Measurements from ENCODE around the gene GNE.

GNE gene

DNA sequence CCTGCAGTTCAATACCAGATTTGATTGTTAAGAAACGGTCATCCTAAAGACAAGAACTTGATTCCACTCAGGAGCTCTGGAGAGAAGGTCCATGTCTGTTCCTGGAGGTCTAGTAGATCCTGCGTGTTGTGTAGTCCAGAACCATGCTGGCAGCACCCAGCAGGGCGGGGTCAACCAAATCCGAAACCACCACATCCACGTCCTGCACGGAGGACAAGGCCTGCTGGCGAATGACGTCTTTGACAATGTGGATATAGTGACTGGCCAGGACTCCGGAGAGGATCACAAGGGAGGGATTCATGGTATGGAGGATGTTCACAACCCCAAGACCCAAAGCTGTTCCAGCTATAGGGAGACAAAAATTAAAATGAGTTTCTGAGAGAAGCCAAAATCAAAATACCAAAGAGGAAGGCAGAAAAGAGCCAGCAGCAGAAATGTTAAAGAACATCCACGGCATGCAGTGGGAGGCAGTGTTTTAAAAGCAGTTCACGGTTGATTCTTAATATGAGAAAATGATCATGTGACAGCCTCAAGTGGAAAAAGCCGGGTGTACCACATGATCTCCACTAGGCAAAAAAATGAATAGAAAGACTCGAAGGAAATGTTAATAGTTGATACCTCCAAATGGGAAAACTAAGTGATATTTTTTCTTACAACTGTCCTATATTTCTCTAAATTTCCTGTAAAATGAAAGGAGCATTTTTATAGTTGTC lies 40.8 kb downstream of the GNE start:
- Histone ChIP-seq H3K36me3 (ENCODE audit: control insufficient read depth, insufficient read depth, low read length) (peaks cover 45% of the 10 kb centered on the region), H3K27me3 (replicated peaks; ENCODE audit: control insufficient read depth, insufficient read depth, low read length, poor library complexity, severe bottlenecking) (no peaks in the 10 kb centered on the region), H3K4me3 (ENCODE audit: insufficient read depth, low read depth, low read length, poor library complexity, severe bottlenecking) (no peak overlapping the region), H3K4me1 (ENCODE audit: control insufficient read depth, insufficient read depth, low read length, poor library complexity, severe bottlenecking) (peaks cover 17% of the 10 kb centered on the region), H3K27ac (ENCODE audit: insufficient read depth, low read length, poor library complexity, severe bottlenecking) (no peak overlapping the region), H3K9me3 (ENCODE audit: control insufficient read depth, low read length) (peaks cover under 1% of the 10 kb centered on the region)
- DNase-seq: no peak

DNA sequence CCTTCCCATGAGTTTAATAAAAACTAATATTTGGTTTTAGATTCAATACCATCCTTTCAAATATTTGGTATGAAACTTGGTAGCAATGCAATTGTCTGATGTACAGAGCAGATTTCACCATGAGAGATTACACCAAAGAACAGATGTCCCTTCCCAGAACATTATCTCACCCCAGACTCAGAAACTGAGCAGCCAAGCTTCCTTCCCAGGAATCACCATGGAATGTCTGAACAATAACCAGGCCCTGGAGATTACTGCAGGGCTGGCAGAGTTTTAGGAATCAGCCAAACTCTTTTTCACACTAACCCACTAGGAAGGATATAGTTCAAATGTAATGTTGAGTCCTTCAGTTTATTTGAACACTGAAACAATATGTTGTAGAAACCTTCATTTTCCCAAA lies 43.7 kb downstream of the GNE start:
- peaks cover 17% of the 10 kb centered on the region for H3K4me1 ChIP-seq (ENCODE audit: control insufficient read depth, insufficient read depth, low read length, poor library complexity, severe bottlenecking)
- no peaks in the 10 kb centered on the region for H3K27me3 ChIP-seq (replicated peaks; ENCODE audit: control insufficient read depth, insufficient read depth, low read length, poor library complexity, severe bottlenecking)
- H3K36me3 ChIP-seq (ENCODE audit: control insufficient read depth, insufficient read depth, low read length): peaks cover 47% of the 10 kb centered on the region
- no peaks in the 10 kb centered on the region for H3K9me3 ChIP-seq (ENCODE audit: control insufficient read depth, low read length)
- H3K27ac ChIP-seq (ENCODE audit: insufficient read depth, low read length, poor library complexity, severe bottlenecking): no peak overlapping the region
- H3K4me3 ChIP-seq (ENCODE audit: insufficient read depth, low read depth, low read length, poor library complexity, severe bottlenecking): no peak overlapping the region
- DNase-seq: no peak

DNA sequence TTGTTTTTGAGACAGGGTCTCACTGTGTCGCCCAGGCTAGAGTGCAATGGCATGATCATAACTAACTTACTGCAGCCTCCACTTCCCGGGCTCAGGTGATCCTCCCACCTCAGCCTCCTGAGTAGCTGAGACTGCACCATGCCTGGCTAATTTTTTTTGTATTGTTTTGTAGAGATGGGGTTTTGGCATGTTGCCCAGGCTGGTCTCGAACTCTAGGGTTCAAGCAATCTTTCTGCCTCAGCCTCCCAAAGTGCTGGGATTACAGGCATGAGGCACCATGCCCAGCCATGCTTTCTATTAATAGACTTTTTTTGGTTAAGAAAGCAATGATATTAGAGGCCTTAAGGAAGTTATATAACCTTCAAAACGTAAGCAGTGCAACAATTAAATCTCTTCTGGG lies 44.3 kb downstream of the GNE start:
- no peak for DNase-seq
- H3K4me3 ChIP-seq (ENCODE audit: insufficient read depth, low read depth, low read length, poor library complexity, severe bottlenecking): no peak overlapping the region
- peaks cover 53% of the 10 kb centered on the region for H3K36me3 ChIP-seq (ENCODE audit: control insufficient read depth, insufficient read depth, low read length)
- no peaks in the 10 kb centered on the region for H3K27me3 ChIP-seq (replicated peaks; ENCODE audit: control insufficient read depth, insufficient read depth, low read length, poor library complexity, severe bottlenecking)
- H3K27ac ChIP-seq (ENCODE audit: insufficient read depth, low read length, poor library complexity, severe bottlenecking): no peak overlapping the region
- H3K4me1 ChIP-seq (ENCODE audit: control insufficient read depth, insufficient read depth, low read length, poor library complexity, severe bottlenecking): peaks cover 17% of the 10 kb centered on the region
- no peaks in the 10 kb centered on the region for H3K9me3 ChIP-seq (ENCODE audit: control insufficient read depth, low read length)

DNA sequence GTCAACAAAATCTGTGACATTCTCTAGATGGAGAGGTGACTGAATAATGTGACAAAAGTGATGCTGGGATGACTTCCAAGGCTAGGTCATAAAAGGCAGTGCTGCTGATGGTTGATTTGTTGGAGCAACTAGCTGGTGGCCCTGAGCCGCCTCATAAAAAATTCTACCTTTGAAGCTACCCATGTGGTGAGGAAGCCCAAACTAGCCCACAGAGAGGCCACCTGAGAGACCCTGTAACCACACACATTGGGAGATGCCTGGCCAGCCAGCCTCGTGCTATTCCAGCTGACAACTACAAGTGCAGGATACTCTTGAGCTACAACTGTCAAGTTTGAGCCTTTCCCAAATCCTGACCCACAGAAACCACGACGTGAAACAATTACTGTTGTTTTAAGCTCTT lies 44.9 kb downstream of the GNE start:
- H3K36me3 ChIP-seq (ENCODE audit: control insufficient read depth, insufficient read depth, low read length): peaks cover 58% of the 10 kb centered on the region
- no peak overlapping the region for H3K4me3 ChIP-seq (ENCODE audit: insufficient read depth, low read depth, low read length, poor library complexity, severe bottlenecking)
- H3K27ac ChIP-seq (ENCODE audit: insufficient read depth, low read length, poor library complexity, severe bottlenecking): no peak overlapping the region
- H3K9me3 ChIP-seq (ENCODE audit: control insufficient read depth, low read length): no peaks in the 10 kb centered on the region
- no peak for DNase-seq
- no peaks in the 10 kb centered on the region for H3K27me3 ChIP-seq (replicated peaks; ENCODE audit: control insufficient read depth, insufficient read depth, low read length, poor library complexity, severe bottlenecking)
- peaks cover 16% of the 10 kb centered on the region for H3K4me1 ChIP-seq (ENCODE audit: control insufficient read depth, insufficient read depth, low read length, poor library complexity, severe bottlenecking)

DNA sequence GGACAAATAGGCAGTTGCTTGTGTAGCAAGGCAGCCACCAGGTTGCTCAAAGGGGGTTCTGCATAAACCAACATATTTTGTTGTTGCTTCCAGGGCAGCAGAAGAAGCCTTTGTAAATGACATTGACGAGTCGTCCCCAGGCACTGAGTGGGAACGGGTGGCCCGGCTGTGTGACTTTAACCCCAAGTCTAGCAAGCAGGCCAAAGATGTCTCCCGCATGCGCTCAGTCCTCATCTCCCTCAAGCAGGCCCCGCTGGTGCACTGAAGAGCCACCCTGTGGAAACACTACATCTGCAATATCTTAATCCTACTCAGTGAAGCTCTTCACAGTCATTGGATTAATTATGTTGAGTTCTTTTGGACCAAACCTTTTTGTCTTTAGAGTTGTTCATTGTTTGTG lies 46.7 kb downstream of the GNE start:
- H3K27ac ChIP-seq (ENCODE audit: insufficient read depth, low read length, poor library complexity, severe bottlenecking): no peak overlapping the region
- H3K9me3 ChIP-seq (ENCODE audit: control insufficient read depth, low read length): no peaks in the 10 kb centered on the region
- DNase-seq: no peak
- H3K4me3 ChIP-seq (ENCODE audit: insufficient read depth, low read depth, low read length, poor library complexity, severe bottlenecking): no peak overlapping the region
- H3K27me3 ChIP-seq (replicated peaks; ENCODE audit: control insufficient read depth, insufficient read depth, low read length, poor library complexity, severe bottlenecking): no peaks in the 10 kb centered on the region
- H3K4me1 ChIP-seq (ENCODE audit: control insufficient read depth, insufficient read depth, low read length, poor library complexity, severe bottlenecking): peaks cover 7% of the 10 kb centered on the region
- H3K36me3 ChIP-seq (ENCODE audit: control insufficient read depth, insufficient read depth, low read length): peaks cover 63% of the 10 kb centered on the region

DNA sequence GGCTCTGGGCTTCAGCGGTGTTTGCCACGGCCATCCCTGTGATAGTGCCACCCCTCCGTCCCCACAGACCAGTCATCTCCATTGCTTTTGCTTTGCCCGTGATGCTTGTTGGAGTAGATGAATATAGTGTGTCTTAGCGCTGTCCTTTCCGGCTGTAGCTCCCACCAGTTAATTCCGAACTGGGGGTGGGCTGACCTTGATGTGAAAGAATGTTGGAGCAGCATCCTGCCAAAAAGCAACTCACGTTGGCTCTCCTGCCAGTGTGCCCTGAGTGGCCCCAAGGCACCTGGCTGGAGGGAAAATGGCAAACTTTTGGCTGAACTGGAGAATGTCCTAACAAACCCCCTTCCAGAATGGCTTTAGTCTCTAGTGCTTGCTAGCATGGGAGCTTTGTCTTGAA lies 47.5 kb downstream of the GNE start:
- DNase-seq: no peak
- Histone ChIP-seq H3K4me3 (ENCODE audit: insufficient read depth, low read depth, low read length, poor library complexity, severe bottlenecking) (no peak overlapping the region), H3K27me3 (replicated peaks; ENCODE audit: control insufficient read depth, insufficient read depth, low read length, poor library complexity, severe bottlenecking) (no peaks in the 10 kb centered on the region), H3K36me3 (ENCODE audit: control insufficient read depth, insufficient read depth, low read length) (peaks cover 71% of the 10 kb centered on the region), H3K9me3 (ENCODE audit: control insufficient read depth, low read length) (no peaks in the 10 kb centered on the region), H3K4me1 (ENCODE audit: control insufficient read depth, insufficient read depth, low read length, poor library complexity, severe bottlenecking) (peaks cover 3% of the 10 kb centered on the region), H3K27ac (ENCODE audit: insufficient read depth, low read length, poor library complexity, severe bottlenecking) (no peak overlapping the region)

DNA sequence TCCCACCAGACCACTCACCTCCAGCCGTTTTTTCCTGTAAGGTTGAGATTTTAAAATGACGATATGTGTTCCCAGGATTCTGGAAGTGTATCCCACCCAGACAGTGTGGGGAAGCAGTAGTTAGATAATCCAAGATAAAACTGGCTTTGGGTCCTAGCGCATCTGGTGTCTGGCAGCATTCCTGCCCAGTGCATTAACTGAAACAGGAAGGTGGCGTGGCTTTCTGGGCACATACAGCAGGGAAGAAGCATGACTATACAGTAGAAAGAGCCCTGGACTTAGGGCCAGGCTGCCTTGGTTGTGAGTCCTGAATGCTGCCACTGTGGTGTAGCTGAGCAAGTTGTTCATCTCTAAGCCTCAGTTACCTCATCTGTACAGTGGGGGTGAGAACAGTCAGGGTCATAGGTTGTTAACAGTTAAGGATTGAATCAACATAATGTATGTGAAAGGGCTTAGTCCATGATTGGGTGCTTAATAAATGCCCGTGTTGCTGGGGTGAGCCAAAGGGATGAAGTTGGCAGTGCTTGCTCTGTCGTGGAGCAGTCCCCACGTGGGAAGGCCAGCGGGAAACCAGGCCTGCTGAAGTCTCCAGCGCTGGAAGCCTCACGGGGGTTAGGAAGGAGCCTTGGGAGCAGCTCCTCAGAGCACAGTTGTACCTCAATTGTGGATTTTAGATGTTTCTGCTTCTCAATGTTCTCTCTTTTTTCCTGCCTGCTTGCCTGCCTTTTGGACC lies 49.6 kb downstream of the GNE start:
- no peaks in the 10 kb centered on the region for H3K27me3 ChIP-seq (replicated peaks; ENCODE audit: control insufficient read depth, insufficient read depth, low read length, poor library complexity, severe bottlenecking)
- no peak overlapping the region for H3K4me3 ChIP-seq (ENCODE audit: insufficient read depth, low read depth, low read length, poor library complexity, severe bottlenecking)
- no peaks in the 10 kb centered on the region for H3K4me1 ChIP-seq (ENCODE audit: control insufficient read depth, insufficient read depth, low read length, poor library complexity, severe bottlenecking)
- peaks cover 90% of the 10 kb centered on the region for H3K36me3 ChIP-seq (ENCODE audit: control insufficient read depth, insufficient read depth, low read length)
- H3K27ac ChIP-seq (ENCODE audit: insufficient read depth, low read length, poor library complexity, severe bottlenecking): no peak overlapping the region
- H3K9me3 ChIP-seq (ENCODE audit: control insufficient read depth, low read length): no peaks in the 10 kb centered on the region
- no peak for DNase-seq

DNA sequence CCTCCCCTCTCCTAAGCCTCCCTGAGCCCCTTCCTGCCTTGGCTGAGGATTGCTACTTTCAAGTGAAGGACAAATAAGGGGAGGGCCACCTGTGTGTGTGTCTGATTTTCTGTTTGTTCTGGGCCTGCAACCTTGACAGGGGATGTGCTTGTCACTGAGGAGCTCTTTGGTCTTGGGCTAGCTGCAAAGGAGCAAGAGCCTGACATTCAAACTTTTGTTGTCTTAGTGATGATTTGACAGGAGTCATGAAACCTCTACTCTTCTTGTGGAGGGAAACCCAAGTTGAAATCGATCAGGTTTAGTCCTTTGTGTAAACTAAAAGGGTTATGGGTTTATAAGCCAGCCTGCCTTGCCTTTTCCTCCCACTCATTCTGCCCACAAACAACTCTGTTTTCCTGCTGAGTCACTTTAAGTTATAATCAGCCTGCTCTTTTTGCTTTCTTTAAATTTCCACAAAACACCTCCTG lies 50.7 kb downstream of the GNE start:
- H3K36me3 ChIP-seq (ENCODE audit: control insufficient read depth, insufficient read depth, low read length): peaks cover 93% of the 10 kb centered on the region
- H3K27me3 ChIP-seq (replicated peaks; ENCODE audit: control insufficient read depth, insufficient read depth, low read length, poor library complexity, severe bottlenecking): no peaks in the 10 kb centered on the region
- no peak for DNase-seq
- H3K9me3 ChIP-seq (ENCODE audit: control insufficient read depth, low read length): no peaks in the 10 kb centered on the region
- H3K27ac ChIP-seq (ENCODE audit: insufficient read depth, low read length, poor library complexity, severe bottlenecking): no peak overlapping the region
- H3K4me1 ChIP-seq (ENCODE audit: control insufficient read depth, insufficient read depth, low read length, poor library complexity, severe bottlenecking): no peaks in the 10 kb centered on the region
- H3K4me3 ChIP-seq (ENCODE audit: insufficient read depth, low read depth, low read length, poor library complexity, severe bottlenecking): no peak overlapping the region

DNA sequence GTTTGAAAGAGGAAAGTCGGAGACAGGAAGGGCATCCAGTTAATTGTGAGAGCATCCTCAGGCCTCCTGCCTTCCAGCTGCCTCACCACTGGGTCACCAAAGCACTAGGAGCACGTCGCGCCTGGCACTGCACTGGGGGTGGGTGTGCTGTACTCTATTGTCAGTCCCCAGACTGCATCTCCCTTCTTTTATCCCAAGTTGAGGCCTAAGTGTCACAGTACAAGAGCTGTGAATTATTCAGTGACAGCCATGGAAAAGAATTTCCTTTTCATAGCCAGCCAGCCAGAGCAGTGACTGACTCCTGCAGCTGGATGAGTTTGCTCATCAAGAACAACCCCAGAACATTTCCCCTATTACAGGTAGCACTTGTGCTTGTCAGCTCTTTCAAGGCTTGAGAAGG lies 51.2 kb downstream of the GNE start:
- peaks cover 93% of the 10 kb centered on the region for H3K36me3 ChIP-seq (ENCODE audit: control insufficient read depth, insufficient read depth, low read length)
- H3K27me3 ChIP-seq (replicated peaks; ENCODE audit: control insufficient read depth, insufficient read depth, low read length, poor library complexity, severe bottlenecking): no peaks in the 10 kb centered on the region
- H3K4me1 ChIP-seq (ENCODE audit: control insufficient read depth, insufficient read depth, low read length, poor library complexity, severe bottlenecking): no peaks in the 10 kb centered on the region
- no peaks in the 10 kb centered on the region for H3K9me3 ChIP-seq (ENCODE audit: control insufficient read depth, low read length)
- no peak overlapping the region for H3K27ac ChIP-seq (ENCODE audit: insufficient read depth, low read length, poor library complexity, severe bottlenecking)
- DNase-seq: no peak
- H3K4me3 ChIP-seq (ENCODE audit: insufficient read depth, low read depth, low read length, poor library complexity, severe bottlenecking): no peak overlapping the region

DNA sequence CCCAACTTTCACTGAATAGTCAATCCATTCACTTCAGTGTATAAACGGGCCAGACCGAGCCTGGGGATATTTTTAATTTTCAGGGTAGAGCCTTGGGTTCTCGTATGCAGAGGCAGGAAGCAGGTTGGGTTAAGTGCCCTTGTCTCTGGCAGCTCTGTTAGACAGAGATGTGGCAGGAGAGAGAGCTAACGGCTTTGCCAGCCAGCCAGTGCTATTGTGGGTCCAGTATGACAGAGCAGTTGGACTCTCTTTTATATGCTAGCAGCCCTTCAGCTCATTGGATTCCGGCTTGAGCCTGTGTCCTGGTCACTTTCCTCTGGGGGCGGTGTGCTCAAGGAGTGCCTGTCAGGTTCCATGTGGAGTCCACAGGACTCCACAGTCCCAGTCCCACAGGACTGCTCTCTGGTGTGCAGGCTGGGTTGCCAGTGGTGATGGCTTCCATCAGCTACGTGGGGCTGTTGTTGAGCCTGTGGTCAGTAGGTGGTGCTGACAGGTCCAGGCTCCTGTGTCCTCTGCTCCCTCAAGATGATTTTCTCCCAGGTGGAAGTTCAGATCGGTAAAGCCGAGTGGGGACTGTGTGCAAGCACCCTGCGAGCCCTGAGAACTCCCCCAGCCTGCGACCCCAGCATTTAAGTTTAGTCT lies 53.2 kb downstream of the GNE start:
- no peaks in the 10 kb centered on the region for H3K4me1 ChIP-seq (ENCODE audit: control insufficient read depth, insufficient read depth, low read length, poor library complexity, severe bottlenecking)
- H3K4me3 ChIP-seq (ENCODE audit: insufficient read depth, low read depth, low read length, poor library complexity, severe bottlenecking): no peak overlapping the region
- no peak overlapping the region for H3K27ac ChIP-seq (ENCODE audit: insufficient read depth, low read length, poor library complexity, severe bottlenecking)
- no peaks in the 10 kb centered on the region for H3K27me3 ChIP-seq (replicated peaks; ENCODE audit: control insufficient read depth, insufficient read depth, low read length, poor library complexity, severe bottlenecking)
- peaks cover 92% of the 10 kb centered on the region for H3K36me3 ChIP-seq (ENCODE audit: control insufficient read depth, insufficient read depth, low read length)
- H3K9me3 ChIP-seq (ENCODE audit: control insufficient read depth, low read length): no peaks in the 10 kb centered on the region
- DNase-seq: no peak
